SW480 (cell line): ENCODE results near the gene DZIP1L.

Source experiments
- DNase-seq: peaks from one replicate; pipeline ENCODE4 v3.0.0-alpha.2; 2016; ENCODE audit warnings: low spot score

DZIP1L gene

DNA sequence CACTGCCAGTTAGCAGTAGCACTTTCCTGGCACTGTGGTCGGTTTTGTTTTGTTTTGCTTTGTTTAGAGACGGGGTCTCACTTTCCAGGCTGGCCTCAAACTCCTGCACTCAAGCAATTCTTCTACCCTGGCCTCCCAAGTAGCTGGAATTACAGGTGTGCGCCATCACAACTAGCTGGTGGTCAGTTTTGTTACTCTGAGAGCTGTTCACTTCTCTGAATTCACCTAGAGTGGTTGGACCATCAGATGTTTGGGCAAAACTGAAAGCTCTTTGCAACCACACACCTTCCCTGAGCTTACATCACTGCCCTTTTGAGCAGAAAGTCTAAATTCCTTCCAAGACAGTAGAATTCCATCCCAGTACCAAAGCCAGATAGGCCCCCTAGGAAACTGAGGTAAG is 82.8 kb downstream of the DZIP1L start:
- DNase-seq: no peak

DNA sequence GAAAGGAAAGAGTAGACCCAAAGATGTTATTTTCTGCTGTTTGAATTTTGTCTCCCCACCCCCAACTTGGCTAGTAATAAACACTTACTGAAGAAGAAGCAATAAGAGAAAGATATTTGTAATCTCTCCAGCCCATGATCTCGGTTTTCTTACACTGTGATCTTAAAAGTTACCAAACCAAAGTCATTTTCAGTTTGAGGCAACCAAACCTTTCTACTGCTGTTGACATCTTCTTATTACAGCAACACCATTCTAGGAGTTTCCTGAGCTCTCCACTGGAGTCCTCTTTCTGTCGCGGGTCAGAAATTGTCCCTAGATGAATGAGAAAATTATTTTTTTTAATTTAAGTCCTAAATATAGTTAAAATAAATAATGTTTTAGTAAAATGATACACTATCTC is 83.9 kb downstream of the DZIP1L start:
- no peak for DNase-seq

DNA sequence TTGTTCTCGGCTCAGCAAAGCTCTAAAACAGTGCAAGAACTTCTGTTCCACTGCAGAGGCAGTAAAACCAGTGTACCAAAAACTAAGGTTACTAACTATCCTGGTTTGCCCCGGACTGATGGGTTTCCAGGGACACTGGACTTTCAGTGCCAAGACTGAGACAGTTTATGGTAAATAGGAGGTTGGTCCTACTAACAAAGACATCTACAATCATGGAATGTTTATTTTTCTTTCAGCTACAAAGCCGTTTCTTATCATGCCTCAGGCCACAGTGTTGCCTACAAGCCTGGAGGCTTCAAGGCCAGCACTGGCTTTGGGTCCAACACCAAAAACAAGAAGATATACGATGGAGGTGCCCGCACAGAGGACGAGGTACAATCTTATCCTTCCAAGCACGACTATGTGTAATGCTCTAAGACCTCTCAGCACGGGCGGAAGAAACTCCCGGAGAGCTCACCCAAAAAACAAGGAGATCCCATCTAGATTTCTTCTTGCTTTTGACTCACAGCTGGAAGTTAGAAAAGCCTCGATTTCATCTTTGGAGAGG is 84.6 kb downstream of the DZIP1L start:
- DNase-seq: no peak

DNA sequence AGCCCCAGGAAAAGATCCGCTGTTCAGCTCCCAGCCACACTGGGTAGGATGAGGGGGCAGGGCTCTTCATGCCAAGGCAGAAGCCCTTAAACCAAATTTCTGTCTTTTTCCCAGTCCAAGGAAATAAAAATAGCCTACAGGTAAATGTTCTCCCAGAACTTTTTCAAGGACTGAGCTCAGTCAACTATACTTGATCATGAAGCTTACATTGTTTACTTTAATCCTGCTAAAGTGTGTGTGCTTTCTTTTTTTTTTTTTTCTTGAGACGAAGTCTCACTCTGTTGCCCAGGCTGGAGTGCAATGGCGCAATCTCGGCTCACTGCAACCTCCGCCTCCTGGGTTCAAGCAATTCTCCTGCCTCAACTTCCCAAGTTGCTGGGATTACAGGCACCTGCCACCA is 87.6 kb downstream of the DZIP1L start:
- DNase-seq: no peak

DNA sequence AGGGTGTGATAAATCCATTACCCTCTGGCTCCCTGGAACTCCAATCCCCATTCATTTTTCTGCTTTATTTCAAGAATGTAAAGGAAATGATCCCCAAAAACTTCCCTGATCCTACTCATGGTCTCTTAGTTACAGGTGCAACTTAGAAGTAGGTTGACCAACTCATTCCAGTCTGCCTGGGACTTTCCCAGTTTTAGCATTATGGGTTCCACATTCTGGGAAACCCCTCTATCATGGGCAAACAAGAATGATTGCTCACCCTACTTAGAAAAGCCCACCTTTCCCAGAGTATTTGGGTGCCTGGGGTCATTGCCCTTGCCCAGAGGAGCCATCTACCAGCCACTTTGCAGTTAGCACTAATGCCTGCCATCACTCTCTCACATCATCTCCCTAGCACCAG is 89.9 kb downstream of the DZIP1L start:
- DNase-seq: no peak

DNA sequence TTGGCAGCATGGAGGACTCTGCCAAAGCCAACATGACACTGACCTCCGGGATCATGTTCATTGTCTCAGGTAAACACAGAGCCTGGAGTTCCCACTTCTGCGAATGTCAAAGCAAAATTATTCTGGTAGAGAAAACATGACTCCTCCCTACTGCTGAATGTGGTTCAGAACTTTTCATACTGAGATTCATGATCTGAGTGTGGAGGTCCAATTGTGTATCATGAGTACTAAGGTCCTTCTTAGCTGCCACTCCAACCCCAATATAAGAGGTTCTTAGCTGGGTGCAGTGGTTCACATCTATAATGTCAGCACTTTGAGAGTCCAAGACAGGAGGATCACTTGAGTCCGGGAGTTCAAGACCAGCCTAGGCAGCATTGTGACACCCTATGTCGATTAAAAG is 91.7 kb downstream of the DZIP1L start:
- no peak for DNase-seq

DNA sequence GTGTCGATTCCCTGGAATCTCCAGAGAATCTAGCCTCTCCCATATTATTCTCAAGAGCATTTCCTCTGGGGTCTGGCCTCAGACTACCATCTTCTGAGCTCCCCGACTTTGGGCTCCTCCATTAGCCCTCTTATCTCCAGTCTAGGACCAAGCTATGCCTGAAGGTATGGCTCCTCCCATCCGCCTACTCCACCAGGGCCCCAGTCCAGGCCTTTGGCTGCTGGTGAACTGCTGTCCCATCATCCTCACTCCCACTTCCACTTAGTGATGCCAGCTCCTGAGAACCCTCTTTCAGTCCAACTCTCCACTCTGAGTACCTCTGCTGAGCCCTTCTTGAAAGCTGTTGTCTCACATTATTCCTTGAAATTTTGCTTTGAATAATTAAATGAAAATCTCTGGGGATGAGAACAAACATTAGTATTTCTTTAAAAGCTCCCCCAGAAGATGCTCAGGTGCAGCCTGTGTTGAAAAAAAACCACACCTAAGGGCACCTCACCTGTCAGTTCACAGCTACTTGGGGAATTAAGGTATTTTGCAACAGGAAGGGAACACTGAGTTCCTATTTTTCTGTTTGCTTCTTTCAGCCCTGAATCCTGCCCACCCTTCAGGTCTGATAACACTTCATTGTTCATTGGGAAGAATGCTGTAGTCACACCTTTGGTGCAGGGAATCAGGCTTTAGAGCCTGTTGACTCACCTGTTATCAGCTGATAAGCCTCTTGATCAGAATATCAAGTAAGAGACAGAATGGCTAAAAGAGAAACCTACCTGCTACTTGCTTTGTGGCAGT is 95.9 kb downstream of the DZIP1L start:
- DNase-seq: no peak

DNA sequence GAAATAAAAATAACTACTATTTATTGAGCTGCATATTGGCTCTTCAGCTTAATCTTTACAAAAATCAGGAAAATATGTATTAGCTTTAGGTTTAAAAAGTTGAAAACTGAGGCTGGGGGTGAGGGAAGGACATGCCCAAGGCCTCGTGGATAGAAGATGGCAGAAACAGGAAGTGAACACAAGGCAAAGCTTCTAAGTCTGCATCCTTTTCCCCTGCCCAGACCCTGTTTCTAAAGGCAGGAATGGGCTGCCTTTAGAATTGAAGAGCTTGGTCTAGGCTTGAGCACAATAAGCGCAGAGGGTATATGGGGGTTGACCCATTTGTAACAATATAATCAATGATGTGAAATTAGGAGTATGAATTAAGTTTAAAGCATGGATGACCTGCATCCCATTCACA is 99.3 kb downstream of the DZIP1L start:
- no peak for DNase-seq

DNA sequence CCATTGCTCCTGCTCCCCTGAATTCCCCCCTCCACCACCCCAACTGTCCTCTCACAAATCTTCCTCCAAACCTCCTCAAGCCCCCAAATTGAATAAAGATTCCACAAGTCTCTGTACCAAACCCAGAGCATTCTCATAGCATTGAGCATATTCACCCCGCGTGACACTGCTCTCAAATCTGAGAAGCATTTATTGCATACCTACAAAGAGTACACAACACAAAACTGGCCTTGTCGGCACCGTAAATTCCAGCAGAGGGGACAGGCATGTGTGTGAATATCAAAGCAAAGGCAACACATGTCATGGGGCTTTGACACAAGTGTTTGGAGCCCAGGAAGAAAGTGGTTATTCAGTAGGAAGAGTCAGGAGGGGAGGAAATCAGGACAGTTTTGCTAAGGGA is 102.9 kb downstream of the DZIP1L start:
- no peak for DNase-seq
